Activated naive CD4-positive, alpha-beta T cell treated with Interleukin-2 at 50 U/mL for 16 hours (primary cell): ENCODE results near the gene RFTN2.

Source experiments
- DNase-seq: peaks from one replicate; pipeline ENCODE4 v3.0.0-alpha.2; 2020

RFTN2 gene

GRCh38 chr2:197538412-197538811 lies 137.0 kb downstream of the RFTN2 start:
- no peak for DNase-seq
